ENCODE data around the gene MBD1.
"Not testable (repeated sequence)": the region's sequence is repeated elsewhere in the genome, so short reads cannot be mapped to it uniquely, and the experiment has no call there.

Gene MBD1

DNA sequence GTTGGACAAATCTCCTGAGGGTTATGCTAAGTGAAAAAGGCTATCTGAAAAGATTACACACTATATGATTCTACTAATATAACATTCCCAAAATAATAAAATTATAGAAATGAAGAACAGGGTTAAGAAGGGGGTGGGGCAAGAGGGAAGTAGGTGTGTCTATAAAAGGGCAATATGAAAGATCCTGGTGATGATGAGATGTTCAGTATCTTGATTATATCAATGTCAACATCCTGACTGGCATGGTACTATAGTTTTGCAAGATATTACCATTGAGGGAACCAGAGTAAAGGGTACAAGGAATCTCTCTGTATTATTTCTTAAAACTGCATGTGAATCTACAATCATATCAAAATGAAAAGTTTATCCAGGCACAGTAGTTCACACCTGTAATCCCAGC lies 31.7 kb downstream of the MBD1 start:
- Histone ChIP-seq H2AFZ (ENCODE audit: low read length) (no peak overlapping the region), H3K9me3 (ENCODE audit: insufficient read depth, low read depth, low read length) (no peaks in the 10 kb centered on the region), H3K4me2 (ENCODE audit: low read depth, low read length, poor library complexity, severe bottlenecking) (no peak overlapping the region), H3K79me2 (ENCODE audit: insufficient read depth, low read length) (no peaks in the 10 kb centered on the region), H3F3A (ENCODE audit: low read depth) (no peaks in the 10 kb centered on the region), H3K4me3 (ENCODE audit: low read length, poor library complexity, severe bottlenecking) (no peak overlapping the region), H3K4me1 (ENCODE audit: insufficient read depth, low read length, poor library complexity, severe bottlenecking) (no peaks in the 10 kb centered on the region), H3K36me3 (ENCODE audit: insufficient read depth, low read length) (no peaks in the 10 kb centered on the region), H3K9ac (ENCODE audit: low read depth, low read length, poor library complexity, severe bottlenecking) (no peak overlapping the region), H4K20me1 (ENCODE audit: insufficient read depth, low read length, poor library complexity, severe bottlenecking) (no peaks in the 10 kb centered on the region), H3K9me2 (replicated peaks; ENCODE audit: low read depth, low read length) (no peaks in the 10 kb centered on the region), H3K27me3 (ENCODE audit: insufficient read depth, low read length, poor library complexity, severe bottlenecking) (no peaks in the 10 kb centered on the region)
- TF ChIP-seq EZH2phosphoT487 (IDR thresholded peaks at IDR 0.05; ENCODE audit: borderline replicate concordance), result no peak
- TF ChIP-seq, protein P1, sequence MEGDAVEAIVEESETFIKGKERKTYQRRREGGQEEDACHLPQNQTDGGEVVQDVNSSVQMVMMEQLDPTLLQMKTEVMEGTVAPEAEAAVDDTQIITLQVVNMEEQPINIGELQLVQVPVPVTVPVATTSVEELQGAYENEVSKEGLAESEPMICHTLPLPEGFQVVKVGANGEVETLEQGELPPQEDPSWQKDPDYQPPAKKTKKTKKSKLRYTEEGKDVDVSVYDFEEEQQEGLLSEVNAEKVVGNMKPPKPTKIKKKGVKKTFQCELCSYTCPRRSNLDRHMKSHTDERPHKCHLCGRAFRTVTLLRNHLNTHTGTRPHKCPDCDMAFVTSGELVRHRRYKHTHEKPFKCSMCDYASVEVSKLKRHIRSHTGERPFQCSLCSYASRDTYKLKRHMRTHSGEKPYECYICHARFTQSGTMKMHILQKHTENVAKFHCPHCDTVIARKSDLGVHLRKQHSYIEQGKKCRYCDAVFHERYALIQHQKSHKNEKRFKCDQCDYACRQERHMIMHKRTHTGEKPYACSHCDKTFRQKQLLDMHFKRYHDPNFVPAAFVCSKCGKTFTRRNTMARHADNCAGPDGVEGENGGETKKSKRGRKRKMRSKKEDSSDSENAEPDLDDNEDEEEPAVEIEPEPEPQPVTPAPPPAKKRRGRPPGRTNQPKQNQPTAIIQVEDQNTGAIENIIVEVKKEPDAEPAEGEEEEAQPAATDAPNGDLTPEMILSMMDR (conservative IDR thresholded peaks at IDR 0.05; ENCODE audit: low read length), result no peak

DNA sequence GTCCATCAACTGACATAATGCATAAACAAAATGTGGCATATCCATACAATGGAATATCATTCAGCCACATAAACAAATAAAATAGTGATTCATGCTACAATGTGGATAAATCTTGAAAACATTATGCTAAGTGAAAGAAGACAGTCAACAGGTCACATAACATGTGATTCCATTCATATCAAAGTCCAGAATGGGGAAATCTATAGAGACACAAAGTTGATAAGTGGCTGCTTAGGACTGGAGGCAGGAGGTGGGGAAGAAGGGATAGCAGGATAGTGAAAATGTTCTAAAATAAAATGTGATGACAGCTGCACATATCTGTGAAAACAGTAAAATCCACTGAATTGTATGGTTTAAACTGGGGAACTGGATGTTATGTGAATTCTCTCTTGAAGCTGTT lies 33.8 kb downstream of the MBD1 start:
- Histone ChIP-seq H3K9me2 (replicated peaks; ENCODE audit: low read depth, low read length) (no peaks in the 10 kb centered on the region), H3K79me2 (ENCODE audit: insufficient read depth, low read length) (no peaks in the 10 kb centered on the region), H3K36me3 (ENCODE audit: insufficient read depth, low read length) (no peaks in the 10 kb centered on the region), H3K9ac (ENCODE audit: low read depth, low read length, poor library complexity, severe bottlenecking) (no peak overlapping the region), H3K4me2 (ENCODE audit: low read depth, low read length, poor library complexity, severe bottlenecking) (no peak overlapping the region), H2AFZ (ENCODE audit: low read length) (no peak overlapping the region), H3K9me3 (ENCODE audit: insufficient read depth, low read depth, low read length) (no peaks in the 10 kb centered on the region), H3K4me3 (ENCODE audit: low read length, poor library complexity, severe bottlenecking) (no peak overlapping the region), H3K4me1 (ENCODE audit: insufficient read depth, low read length, poor library complexity, severe bottlenecking) (no peaks in the 10 kb centered on the region), H3F3A (ENCODE audit: low read depth) (no peaks in the 10 kb centered on the region), H4K20me1 (ENCODE audit: insufficient read depth, low read length, poor library complexity, severe bottlenecking) (no peaks in the 10 kb centered on the region), H3K27me3 (ENCODE audit: insufficient read depth, low read length, poor library complexity, severe bottlenecking) (no peaks in the 10 kb centered on the region)
- no peak for TF ChIP-seq EZH2phosphoT487 (IDR thresholded peaks at IDR 0.05; ENCODE audit: borderline replicate concordance)
- TF ChIP-seq, protein P1 (conservative IDR thresholded peaks at IDR 0.05; ENCODE audit: low read length), result no peak

DNA sequence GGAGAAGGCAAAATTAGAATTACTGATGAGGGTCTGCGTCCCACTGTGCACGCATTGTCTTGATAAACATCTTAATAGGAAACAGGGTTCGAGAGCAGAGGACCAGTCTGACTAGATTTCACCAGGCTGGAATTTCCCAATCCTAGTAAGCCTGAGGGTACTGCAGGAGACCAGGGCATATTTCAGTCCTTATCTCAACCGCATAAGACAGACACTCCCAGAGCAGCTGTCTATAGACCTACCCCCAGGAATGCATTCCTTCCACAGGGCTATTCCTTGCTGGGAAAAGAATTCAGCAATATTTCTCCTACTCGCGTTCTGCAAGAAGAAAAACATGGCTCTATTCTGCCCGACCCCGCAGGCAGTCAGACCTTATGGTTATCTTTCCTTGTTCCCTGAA lies 39.6 kb downstream of the MBD1 start:
- H3K4me3 ChIP-seq (ENCODE audit: low read length, poor library complexity, severe bottlenecking); H3K79me2 ChIP-seq (ENCODE audit: insufficient read depth, low read length); H3K4me2 ChIP-seq (ENCODE audit: low read depth, low read length, poor library complexity, severe bottlenecking); H3K9ac ChIP-seq (ENCODE audit: low read depth, low read length, poor library complexity, severe bottlenecking); H3K9me2 ChIP-seq (replicated peaks; ENCODE audit: low read depth, low read length); H2AFZ ChIP-seq (ENCODE audit: low read length); H3F3A ChIP-seq (ENCODE audit: low read depth); H4K20me1 ChIP-seq (ENCODE audit: insufficient read depth, low read length, poor library complexity, severe bottlenecking); H3K9me3 ChIP-seq (ENCODE audit: insufficient read depth, low read depth, low read length); H3K27me3 ChIP-seq (ENCODE audit: insufficient read depth, low read length, poor library complexity, severe bottlenecking); H3K36me3 ChIP-seq (ENCODE audit: insufficient read depth, low read length); H3K4me1 ChIP-seq (ENCODE audit: insufficient read depth, low read length, poor library complexity, severe bottlenecking): not testable (repeated sequence)

DNA sequence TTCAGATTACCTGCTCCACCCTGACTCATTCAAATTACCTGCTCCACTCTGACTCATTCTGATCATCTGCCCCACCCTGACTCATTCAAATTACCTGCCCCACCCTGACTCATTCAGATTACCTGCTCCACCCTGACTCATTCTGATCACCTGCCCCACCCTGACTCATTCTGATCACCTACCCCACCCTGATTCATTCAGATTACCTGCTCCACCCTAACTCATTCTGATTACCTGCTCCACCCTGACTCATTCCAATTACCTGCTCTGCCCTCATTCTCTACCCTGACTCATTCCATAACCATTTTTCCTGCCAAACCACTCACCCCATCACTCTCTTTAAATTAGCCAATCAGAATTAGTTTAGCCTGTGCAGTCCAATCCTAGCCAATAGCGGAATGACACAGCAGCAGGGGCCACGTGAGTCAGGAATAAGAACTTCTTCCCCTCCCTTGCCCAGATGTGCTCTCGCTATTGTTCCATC lies 41.2 kb downstream of the MBD1 start:
- no peaks in the 10 kb centered on the region for H3K9me3 ChIP-seq (ENCODE audit: insufficient read depth, low read depth, low read length)
- H3K9me2 ChIP-seq (replicated peaks; ENCODE audit: low read depth, low read length), result no peaks in the 10 kb centered on the region
- no peak overlapping the region for H3K9ac ChIP-seq (ENCODE audit: low read depth, low read length, poor library complexity, severe bottlenecking)
- no peak overlapping the region for H2AFZ ChIP-seq (ENCODE audit: low read length)
- H3K4me3 ChIP-seq (ENCODE audit: low read length, poor library complexity, severe bottlenecking), result no peak overlapping the region
- H3F3A ChIP-seq (ENCODE audit: low read depth), result no peaks in the 10 kb centered on the region
- no peaks in the 10 kb centered on the region for H4K20me1 ChIP-seq (ENCODE audit: insufficient read depth, low read length, poor library complexity, severe bottlenecking)
- H3K36me3 ChIP-seq (ENCODE audit: insufficient read depth, low read length), result no peaks in the 10 kb centered on the region
- H3K4me1 ChIP-seq (ENCODE audit: insufficient read depth, low read length, poor library complexity, severe bottlenecking), result no peaks in the 10 kb centered on the region
- no peak overlapping the region for H3K4me2 ChIP-seq (ENCODE audit: low read depth, low read length, poor library complexity, severe bottlenecking)
- TF ChIP-seq EZH2phosphoT487 (IDR thresholded peaks at IDR 0.05; ENCODE audit: borderline replicate concordance), result no peak
- TF ChIP-seq, protein P1 (conservative IDR thresholded peaks at IDR 0.05; ENCODE audit: low read length), result no peak
- H3K27me3 ChIP-seq (ENCODE audit: insufficient read depth, low read length, poor library complexity, severe bottlenecking), result no peaks in the 10 kb centered on the region
- H3K79me2 ChIP-seq (ENCODE audit: insufficient read depth, low read length), result no peaks in the 10 kb centered on the region
